Measurements from ENCODE around the gene TOX2.

TOX2 gene

GRCh38 chr20:44104798-44105517 lies 190.3 kb downstream of the TOX2 start:
- DNase-seq (ENCODE audit: low read depth in 2 of 2) = no peak

DNA sequence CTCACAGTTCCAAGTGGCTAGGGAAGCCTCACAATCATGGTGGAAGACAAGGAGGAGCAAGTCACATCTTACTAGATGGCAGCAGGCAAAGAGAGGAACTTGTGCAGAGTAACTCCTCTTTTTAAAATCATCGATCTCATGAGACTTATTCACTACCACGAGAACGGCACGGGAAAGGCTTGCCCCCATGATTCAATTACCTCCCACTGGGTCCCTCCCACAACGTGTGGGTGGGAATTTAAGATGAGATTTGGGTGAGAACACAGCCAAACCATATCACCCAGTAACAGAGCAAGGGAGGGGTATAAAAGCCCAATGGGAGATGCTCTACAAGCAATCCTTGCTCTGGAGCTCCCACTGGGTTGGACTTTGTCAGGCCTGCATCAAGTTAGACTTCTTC lies 192.0 kb downstream of the TOX2 start:
- no peak for DNase-seq (ENCODE audit: low read depth in 2 of 2)

- DNase-seq (ENCODE audit: low read depth in 2 of 2) = no peak
Measured at GRCh38 chr20:44109951-44110361, 195.3 kb downstream of the TOX2 start.

GRCh38 chr20:44110816-44111568 lies 196.3 kb downstream of the TOX2 start:
- DNase-seq (ENCODE audit: low read depth in 2 of 2) = no peak

- DNase-seq (ENCODE audit: low read depth in 2 of 2) = no peak
Measured at GRCh38 chr20:44111712-44112335, 197.2 kb downstream of the TOX2 start.

- DNase-seq (ENCODE audit: low read depth in 2 of 2) = no peak
Measured at GRCh38 chr20:44112456-44112855, 197.8 kb downstream of the TOX2 start.

DNA sequence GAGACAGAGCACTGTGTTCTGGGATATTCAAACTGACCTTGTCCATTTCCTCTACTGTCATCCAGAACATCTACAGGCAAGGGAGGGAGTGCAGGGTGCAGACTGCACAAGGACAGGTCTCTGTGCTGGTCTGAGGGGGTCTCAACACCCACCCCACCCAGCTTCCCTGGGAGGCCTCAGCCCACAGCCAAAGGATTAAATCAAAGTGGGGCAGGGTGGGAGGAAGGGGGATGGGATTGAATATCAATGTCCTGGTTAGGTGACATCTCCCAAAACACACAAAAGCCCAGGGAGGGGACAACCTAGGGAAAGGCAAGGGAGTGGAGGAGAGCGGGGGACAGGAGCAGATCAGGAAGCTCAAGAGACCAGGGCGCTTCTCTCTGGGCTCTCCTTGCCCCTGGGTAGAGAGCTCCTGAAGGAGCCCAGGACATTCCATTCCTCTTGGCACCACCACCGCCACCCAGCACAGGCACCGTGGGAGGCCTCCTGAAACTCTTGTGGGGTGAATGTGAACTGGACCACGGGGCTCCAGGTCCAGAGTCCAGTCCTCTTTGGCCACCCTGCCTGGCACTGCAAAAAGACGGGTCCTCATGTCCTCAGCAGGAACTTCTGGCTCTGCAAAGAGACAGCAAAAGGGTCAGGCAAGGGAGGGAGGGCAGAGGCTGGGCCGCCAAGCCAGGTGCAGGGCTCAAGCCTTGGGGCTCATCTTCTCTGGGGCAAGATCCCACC lies 198.4 kb downstream of the TOX2 start:
- no peak for DNase-seq (ENCODE audit: low read depth in 2 of 2)

DNA sequence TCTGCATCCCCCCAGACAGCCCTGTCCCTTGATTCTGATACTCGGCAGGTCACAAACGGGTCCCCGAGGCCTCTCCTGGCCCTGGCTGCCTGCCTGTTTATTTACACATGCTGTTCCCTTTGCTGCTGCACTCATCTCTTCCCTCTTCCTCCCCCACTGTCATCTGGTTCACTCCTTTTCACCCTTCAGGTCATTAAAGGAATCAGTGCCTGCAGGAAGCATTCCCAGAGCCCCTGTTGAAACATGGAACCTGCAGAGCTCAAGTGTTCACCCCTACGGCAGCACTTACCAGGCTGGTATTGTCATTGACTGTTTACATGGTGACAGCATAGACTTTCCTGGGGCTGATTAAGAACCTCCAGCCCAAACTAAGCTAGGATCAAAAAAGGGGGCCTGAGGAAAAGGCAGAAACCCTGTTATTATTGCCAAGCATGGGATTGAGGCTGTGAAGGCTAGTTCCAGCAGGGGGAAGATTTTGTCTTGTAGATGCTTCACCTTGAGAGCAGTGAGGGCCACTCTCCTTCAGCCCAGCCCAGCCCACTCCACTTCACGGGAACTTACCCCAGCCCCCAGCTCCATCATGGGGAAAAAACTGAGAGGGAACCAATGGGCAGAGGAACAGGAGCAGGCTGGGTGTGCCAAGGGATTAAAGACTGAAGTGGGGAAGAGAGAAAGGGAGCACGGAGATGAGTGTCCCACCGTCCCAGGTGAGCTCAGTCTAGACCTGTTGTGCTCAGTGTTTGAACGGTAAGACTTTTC lies 199.1 kb downstream of the TOX2 start:
- DNase-seq (ENCODE audit: low read depth in 2 of 2) = no peak

GRCh38 chr20:44115181-44115580 lies 200.5 kb downstream of the TOX2 start:
- no peak for DNase-seq (ENCODE audit: low read depth in 2 of 2)

GRCh38 chr20:44115762-44116644 lies 201.4 kb downstream of the TOX2 start:
- no peak for DNase-seq (ENCODE audit: low read depth in 2 of 2)

GRCh38 chr20:44117296-44118184 lies 202.9 kb downstream of the TOX2 start:
- DNase-seq (ENCODE audit: low read depth in 2 of 2) = no peak

GRCh38 chr20:44118185-44119033 lies 203.8 kb downstream of the TOX2 start:
- no peak for DNase-seq (ENCODE audit: low read depth in 2 of 2)

Measured in stimulated activated CD8-positive, alpha-beta memory T cell treated with anti-CD3 and anti-CD28 coated beads, Interleukin-2, amount 100 ng/mL, for 48 hours (primary cell).